Panc1 (cell line): ENCODE data around the gene GGA1. TPM values are rescaled to one million over a fixed set of nuclear protein-coding genes. Genes with fewer than 3 reads are reported as not detected.

Source experiments
- ATAC-seq: fragments of 200-7000 bp; cut with Tn5 transposase; 2 replicates; pipeline ENCODE4 v1.9.1; 2020; ENCODE audit warnings: mild to moderate bottlenecking, moderate library complexity
- BruUV-seq: library from RNA; stranded (reverse); fragments of 400-500 nt; replicated peaks from 2 replicates; lab custom pipeline; 2021; lab: Mats Ljungman, UMichigan
- CTCF ChIA-PET: fragments of 300-600 bp; sonication (Branson Sonifier 250); formaldehyde crosslinking; loops from one replicate; lab custom pipeline; 2022; ENCODE audit warnings: antibody characterized with exemption; lab: Charles Lee
- POLR2A ChIA-PET: fragments of 300-600 bp; sonication (Branson Sonifier 250); formaldehyde crosslinking; loops from one replicate; lab custom pipeline; 2022; ENCODE audit warnings: antibody characterized with exemption; lab: Charles Lee
- DNase-seq: peaks from one replicate; pipeline ENCODE4 v3.0.0-alpha.2; 2010; ENCODE audit warnings: low read depth, low spot score
- H3K27ac ChIP-seq: 2 replicates; pipeline ENCODE4 v1.5.1; 2011; ENCODE audit warnings: mild to moderate bottlenecking, low read length, inconsistent platforms
- H3K27me3 ChIP-seq: fragments of 200-500 bp; sonication (Bioruptor generic); 2 replicates; pipeline ENCODE4 v1.6.0; 2014; ENCODE audit warnings: low read length, inconsistent platforms; ENCODE audit not compliant: control insufficient read depth, insufficient read depth
- H3K36me3 ChIP-seq: fragments of 200-500 bp; sonication (Bioruptor generic); 2 replicates; pipeline ENCODE4 v1.5.1; 2014; ENCODE audit warnings: inconsistent platforms, mild to moderate bottlenecking, low read length, moderate library complexity; ENCODE audit not compliant: control insufficient read depth, insufficient read depth
- H3K4me1 ChIP-seq: 2 replicates; pipeline ENCODE4 v1.5.1; 2011; ENCODE audit warnings: inconsistent platforms, mild to moderate bottlenecking, low read length, moderate library complexity; ENCODE audit not compliant: control insufficient read depth, insufficient read depth
- H3K4me3 ChIP-seq, 2 experiments: 2 replicates each; pipeline ENCODE4 v1.5.1; 2011 to 2012; ENCODE audit warnings: low read depth in 2 of 2, low read length in 2 of 2, mild to moderate bottlenecking in 2 of 2, inconsistent platforms in 1 of 2, moderate library complexity in 1 of 2
- H3K9me3 ChIP-seq: fragments of 200-500 bp; sonication (Bioruptor generic); 2 replicates; pipeline ENCODE4 v1.5.1; 2014; ENCODE audit warnings: low read depth, mild to moderate bottlenecking, inconsistent platforms, low read length, moderate library complexity; ENCODE audit not compliant: control insufficient read depth, insufficient read depth
- CTCF ChIP-seq: fragments of 450-650 bp; IDR thresholded peaks from 2 replicates; pipeline ENCODE4 v1.5.1; 2017; ENCODE audit warnings: mild to moderate bottlenecking
- POLR2AphosphoS5 ChIP-seq: IDR thresholded peaks from 2 replicates; pipeline ENCODE4 v1.6.1; 2012; ENCODE audit warnings: mild to moderate bottlenecking, low read depth, low read length, moderate library complexity
- SIN3A ChIP-seq: IDR thresholded peaks from 2 replicates; pipeline ENCODE4 v1.6.1; 2012; ENCODE audit warnings: low read depth, mild to moderate bottlenecking, low read length, moderate library complexity, borderline replicate concordance; ENCODE audit not compliant: insufficient read depth
- TCF7L2 ChIP-seq: IDR thresholded peaks from 2 replicates; pipeline ENCODE4 v1.6.1; 2011; ENCODE audit warnings: mild to moderate bottlenecking, low read depth, low read length, inconsistent platforms
- in situ Hi-C: cut with HindIII; loops from 2 replicates; pipeline ENCODE4 v1.10.0; 2016; ENCODE audit warnings: low sequenced_read_pairs, low pct_unique_long_range_greater_than_20kb
- intact Hi-C: fragments of 100-400 bp; cut with micrococcal nuclease; formaldehyde crosslinking; loops from one replicate; pipeline ENCODE4 v1.10.0; 2022; ENCODE audit not compliant: unreplicated experiment
- total RNA-seq: library from RNA; stranded (reverse); gene quantifications from one replicate; pipeline ENCODE4 v1.2.1, GENCODE V29; 2021; ENCODE audit not compliant: unreplicated experiment
- TF ChIP-seq, protein P1 (sequence below), 2 experiments: IDR thresholded peaks; 2 replicates each; pipeline ENCODE4 v1.6.1; 2011 to 2012; ENCODE audit warnings: low read depth in 2 of 2, control low read depth in 1 of 2, low read length in 1 of 2, mild to moderate bottlenecking in 1 of 2, moderate library complexity in 1 of 2; ENCODE audit not compliant: insufficient read depth in 1 of 2

GGA1 gene
- total RNA-seq, 1 experiment from 2014 or later: 45.4 TPM

DNA sequence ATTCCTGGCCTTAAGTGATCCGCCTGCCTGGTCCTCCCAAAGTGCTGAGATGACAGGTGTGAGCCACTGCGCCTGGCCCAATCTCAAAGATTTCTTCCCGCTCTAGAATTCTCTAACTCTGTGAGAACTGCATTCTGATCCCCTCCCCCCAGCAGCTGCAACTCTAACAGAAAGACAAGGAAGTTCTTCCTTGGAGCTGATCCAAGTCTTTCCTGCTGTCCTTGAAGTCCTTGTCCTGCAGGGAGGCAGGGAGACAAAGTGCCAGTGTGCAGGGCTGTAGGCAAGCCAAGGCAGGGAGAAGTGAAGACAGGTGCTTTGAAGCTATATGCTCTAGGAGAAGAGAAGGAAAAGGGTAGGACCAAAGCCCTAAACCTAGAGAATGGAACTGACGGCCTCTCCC is 9.5 kb upstream of the GGA1 start:
- BruUV-seq: no TSS peak
- ChIA-PET POLR2A (interaction anchor here (0.6 kb wide), 1 partner anchor 9 kb away, joined by 4 read pairs; no protein-coding TSS in a partner anchor), CTCF (interaction anchor here (0.7 to 0.8 kb wide), 2 partner anchors 15 to 61 kb away, joined by 3 to 12 read pairs; no protein-coding TSS in a partner anchor)
- ATAC-seq (no peak), DNase-seq (no peak)
- Histone ChIP-seq H3K4me3 (no peak overlapping the region), H3K27ac (no peak overlapping the region), H3K27me3 (no peaks in the 10 kb centered on the region), H3K4me1 (no peaks in the 10 kb centered on the region), H3K36me3 (no peaks in the 10 kb centered on the region), H3K9me3 (no peaks in the 10 kb centered on the region)
- intact Hi-C loops (no loop called here), in situ Hi-C loops (no loop called here)
- TF ChIP-seq CTCF (no peak), SIN3A (no peak), POLR2AphosphoS5 (no peak), TCF7L2 (no peak)
- TF ChIP-seq, protein P1, sequence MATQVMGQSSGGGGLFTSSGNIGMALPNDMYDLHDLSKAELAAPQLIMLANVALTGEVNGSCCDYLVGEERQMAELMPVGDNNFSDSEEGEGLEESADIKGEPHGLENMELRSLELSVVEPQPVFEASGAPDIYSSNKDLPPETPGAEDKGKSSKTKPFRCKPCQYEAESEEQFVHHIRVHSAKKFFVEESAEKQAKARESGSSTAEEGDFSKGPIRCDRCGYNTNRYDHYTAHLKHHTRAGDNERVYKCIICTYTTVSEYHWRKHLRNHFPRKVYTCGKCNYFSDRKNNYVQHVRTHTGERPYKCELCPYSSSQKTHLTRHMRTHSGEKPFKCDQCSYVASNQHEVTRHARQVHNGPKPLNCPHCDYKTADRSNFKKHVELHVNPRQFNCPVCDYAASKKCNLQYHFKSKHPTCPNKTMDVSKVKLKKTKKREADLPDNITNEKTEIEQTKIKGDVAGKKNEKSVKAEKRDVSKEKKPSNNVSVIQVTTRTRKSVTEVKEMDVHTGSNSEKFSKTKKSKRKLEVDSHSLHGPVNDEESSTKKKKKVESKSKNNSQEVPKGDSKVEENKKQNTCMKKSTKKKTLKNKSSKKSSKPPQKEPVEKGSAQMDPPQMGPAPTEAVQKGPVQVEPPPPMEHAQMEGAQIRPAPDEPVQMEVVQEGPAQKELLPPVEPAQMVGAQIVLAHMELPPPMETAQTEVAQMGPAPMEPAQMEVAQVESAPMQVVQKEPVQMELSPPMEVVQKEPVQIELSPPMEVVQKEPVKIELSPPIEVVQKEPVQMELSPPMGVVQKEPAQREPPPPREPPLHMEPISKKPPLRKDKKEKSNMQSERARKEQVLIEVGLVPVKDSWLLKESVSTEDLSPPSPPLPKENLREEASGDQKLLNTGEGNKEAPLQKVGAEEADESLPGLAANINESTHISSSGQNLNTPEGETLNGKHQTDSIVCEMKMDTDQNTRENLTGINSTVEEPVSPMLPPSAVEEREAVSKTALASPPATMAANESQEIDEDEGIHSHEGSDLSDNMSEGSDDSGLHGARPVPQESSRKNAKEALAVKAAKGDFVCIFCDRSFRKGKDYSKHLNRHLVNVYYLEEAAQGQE (IDR thresholded peaks at IDR 0.05; ENCODE audit: insufficient read depth in 1 of 2, low read depth in 2 of 2, low read length in 1 of 2): no peak

DNA sequence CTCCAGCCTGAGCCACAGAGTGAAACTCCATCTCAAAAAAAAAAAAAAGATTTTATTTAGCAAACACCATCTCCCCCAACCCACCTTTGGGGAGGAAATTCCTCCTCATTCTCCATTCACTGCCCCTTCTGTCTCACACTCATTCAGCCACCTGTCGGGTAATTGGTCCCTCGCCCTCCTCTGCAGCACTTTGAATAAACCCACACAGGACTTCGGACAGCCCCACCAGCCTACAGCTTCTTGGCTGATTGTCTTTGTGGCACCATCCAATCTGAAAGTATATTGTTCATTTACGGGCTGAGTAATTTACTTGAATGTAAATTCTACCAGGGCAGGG is 7.5 kb upstream of the GGA1 start:
- H3K36me3 ChIP-seq: no peaks in the 10 kb centered on the region
- no peak overlapping the region for H3K27ac ChIP-seq

More for the DNA sequence above, 7.5 kb upstream of the GGA1 start:
- Histone ChIP-seq H3K4me1 (no peaks in the 10 kb centered on the region), H3K9me3 (no peaks in the 10 kb centered on the region), H3K27me3 (no peaks in the 10 kb centered on the region), H3K4me3 (no peak overlapping the region)
- intact Hi-C loops: no loop called here
- in situ Hi-C loops: no loop called here
- no TSS peak for BruUV-seq
- TF ChIP-seq CTCF (no peak), TCF7L2 (no peak), SIN3A (no peak)
- TF ChIP-seq, protein P1 (IDR thresholded peaks at IDR 0.05; ENCODE audit: insufficient read depth in 1 of 2, low read depth in 2 of 2, low read length in 1 of 2): no peak
- ATAC-seq: no peak
- DNase-seq: no peak
- CTCF ChIA-PET: no interaction called here
- POLR2A ChIA-PET: no interaction called here
